Activated T-cell treated with anti-CD3 and anti-CD28 coated beads for 48 hours (primary cell): ENCODE results near the gene SERPINB10.
"Not testable (repeated sequence)": the region's sequence is repeated elsewhere in the genome, so short reads cannot be mapped to it uniquely, and the experiment has no call there.

Experiments used
- DNase-seq: peaks from one replicate; pipeline ENCODE4 v3.0.0-alpha.2; 2020; ENCODE audit warnings: low read depth

SERPINB10 gene

DNA sequence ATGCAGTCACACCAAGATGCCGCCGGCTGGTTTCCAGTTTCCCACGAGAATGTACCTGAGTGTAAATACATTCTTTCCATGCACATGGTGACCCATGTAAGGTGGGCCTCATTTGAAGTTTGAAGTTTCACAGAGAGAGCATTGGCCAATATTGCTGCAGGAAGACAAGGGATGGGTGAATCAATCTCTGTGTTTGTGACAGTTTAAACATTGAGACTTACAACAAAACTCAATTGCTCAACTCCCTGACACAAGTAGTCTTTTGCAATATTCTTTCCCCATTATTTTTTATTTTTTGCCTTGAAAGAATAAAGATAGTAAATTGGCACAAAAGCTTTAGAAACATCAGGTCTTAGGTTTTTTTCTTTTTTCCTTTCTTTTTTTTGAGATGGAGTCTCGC, 15.2 kb upstream of the SERPINB10 start:
- DNase-seq, result no peak

DNA sequence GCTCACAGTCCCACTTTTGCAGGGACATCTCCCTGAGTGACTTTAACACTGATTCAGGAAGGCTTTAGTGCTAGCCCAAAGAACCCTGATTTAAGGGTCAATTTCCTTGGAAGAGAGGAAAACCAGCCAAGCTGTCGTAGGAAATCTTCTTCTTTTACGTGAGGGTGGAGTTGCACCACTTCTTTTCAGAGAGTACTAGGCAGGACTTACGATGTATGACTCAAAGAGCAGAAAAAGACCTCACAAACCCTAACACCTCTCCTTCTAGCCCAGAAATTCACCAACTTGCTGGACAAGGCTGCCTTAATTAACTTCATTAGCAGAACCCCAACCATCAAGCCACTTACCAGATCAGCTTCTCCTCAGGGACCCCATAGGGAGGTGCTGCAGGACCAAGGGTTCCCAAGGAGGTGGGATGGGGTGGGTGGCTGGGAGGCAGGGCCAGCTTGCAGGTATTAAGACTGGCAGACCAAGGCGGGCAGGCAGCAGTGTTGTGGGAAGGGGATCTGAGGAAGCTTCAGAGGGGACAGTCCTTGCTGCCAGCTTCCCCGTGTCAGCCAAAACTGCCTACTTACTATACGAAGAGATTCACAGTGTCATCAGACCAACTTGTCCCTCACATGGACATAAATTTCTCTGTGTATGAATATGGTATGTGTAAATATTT, 13.5 kb upstream of the SERPINB10 start:
- no peak for DNase-seq

- no peak for DNase-seq
These were observed 12.6 kb upstream of the SERPINB10 start for GRCh38 chr18:63895190-63895589.

GRCh38 chr18:63897072-63897471, 10.7 kb upstream of the SERPINB10 start:
- no peak for DNase-seq

GRCh38 chr18:63899206-63899605, 8.6 kb upstream of the SERPINB10 start:
- DNase-seq, result no peak

DNA sequence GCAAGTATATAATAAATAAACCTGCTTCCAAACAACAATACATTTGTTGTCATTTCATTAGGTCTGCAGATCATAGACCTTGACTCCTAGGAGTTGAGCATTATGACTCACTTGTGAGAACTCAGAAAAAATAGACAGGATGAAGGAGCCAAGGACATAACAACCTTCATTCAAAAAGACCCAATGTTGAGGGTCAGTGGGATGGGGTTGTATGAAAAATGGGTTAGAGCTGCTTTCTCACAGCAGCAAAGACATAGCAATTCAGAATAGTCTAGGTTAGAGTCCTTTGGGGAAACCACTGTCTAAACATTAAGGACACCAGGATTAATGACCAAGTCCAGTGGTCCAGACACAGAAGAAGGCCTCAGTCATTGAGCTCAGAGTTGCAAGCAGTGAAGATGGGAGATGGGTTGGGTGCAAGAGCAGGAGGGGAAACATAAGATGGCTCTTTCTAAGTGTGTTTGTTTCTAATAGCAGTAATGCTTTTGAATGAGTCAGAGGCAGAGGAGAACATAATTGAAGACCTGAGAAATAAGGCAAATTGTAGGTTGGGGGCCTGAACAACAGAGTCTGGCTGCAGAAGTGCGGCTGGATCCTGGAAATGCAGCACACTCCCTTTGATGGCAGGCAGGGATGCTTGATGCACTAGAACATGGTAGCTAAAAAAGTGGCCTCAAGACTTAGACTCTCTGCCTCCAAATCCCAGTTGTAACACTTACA, 3.7 kb upstream of the SERPINB10 start:
- DNase-seq, result no peak

DNA sequence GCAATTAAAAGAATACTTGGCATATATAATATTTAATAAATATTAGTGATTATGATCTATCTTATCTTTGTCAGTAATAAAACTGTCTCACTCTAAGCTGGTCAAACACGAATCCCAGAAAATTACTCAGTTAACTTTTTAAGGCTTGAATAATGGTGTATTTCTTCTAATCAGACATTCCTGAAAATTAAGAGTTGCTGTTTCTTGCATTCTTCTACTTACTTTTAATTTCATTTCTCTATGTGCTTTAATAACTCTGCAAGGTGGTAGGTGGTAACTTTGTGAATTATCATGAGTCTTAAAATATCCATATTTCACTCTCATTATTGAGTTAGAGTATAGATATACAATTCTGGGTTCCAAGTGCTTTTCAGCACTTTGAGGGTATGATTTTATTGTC, 3.1 kb upstream of the SERPINB10 start:
- DNase-seq, result no peak

GRCh38 chr18:63905361-63905760, 2.4 kb upstream of the SERPINB10 start:
- no peak for DNase-seq

- DNase-seq, result no peak
These were observed 1.7 kb upstream of the SERPINB10 start for GRCh38 chr18:63906056-63906455.

- DNase-seq, result no peak
These were observed 1.1 kb downstream of the SERPINB10 start for GRCh38 chr18:63908858-63909257.

DNA sequence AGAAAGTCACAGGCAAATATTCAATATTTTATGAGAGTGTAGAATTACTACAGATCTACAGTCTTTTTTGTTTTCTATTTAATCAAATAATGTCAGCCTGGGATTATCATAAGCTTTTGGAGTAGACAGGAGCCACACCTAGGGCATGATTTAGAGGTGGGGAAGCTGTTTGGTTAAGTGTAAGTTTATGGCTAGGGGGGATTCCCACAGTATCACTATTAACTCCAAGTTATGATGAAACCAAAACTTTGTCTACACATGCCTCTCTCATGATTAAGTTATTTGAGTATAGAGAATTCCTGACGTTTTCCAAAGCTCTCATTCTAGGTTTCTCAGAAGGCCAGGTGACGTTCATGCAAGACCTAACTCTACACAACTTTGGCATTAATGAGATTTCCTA, 2.1 kb downstream of the SERPINB10 start:
- no peak for DNase-seq

DNA sequence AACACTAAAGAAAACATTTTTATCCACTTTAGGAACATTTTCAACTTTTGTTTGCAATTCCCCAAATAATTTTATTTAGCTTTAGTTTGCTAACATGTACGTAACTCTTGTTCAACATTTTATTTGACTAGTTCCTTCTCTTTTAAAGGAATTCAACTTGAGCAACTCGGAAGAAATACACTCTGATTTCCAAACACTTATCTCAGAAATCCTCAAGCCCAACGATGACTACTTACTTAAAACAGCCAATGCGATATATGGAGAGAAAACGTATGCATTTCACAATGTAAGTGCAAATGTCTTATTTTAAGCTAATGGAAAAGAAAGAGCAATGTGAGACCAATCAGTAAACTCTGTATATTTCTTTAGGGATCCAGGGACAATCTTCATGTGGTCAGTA, 10.1 kb downstream of the SERPINB10 start:
- no peak for DNase-seq

DNA sequence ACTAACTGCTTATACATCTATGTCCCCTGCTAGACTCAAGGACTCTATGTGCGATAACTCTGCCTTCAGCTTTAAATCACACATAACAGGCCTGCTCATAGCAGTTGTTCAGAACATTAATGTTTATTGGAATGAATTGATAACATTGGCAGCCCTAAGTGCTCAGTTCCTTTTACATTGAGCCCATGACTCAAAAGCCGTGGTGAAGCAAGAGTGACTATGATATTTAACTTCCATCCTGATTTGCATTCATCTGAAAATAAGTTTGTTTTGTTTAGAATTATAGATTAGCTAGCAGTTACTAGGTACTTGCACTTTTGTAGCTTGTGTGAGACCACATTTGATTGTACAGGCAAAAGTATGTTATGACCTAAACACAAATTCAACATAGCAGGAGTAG, 14.3 kb downstream of the SERPINB10 start:
- DNase-seq, result no peak

- DNase-seq, result no peak
These were observed 16.8 kb downstream of the SERPINB10 start for GRCh38 chr18:63924551-63924950.

DNA sequence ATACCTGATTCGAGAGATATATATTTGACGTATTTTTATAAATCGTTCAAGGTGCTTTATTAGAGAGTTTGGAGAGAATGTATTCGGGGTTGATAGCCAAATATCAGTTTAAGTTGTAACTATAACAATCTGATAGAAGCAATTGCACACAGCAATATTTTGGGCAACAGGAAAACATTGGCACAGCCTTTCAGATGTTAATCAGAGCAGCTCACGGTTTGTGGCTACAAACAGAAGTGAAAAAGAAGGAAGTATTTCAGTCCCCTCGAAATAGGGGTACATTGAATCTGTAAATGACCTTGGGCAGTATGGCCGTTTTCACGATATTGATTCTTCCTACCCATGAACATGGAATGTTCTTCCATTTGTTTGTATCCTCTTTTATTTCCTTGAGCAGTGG, 20.6 kb downstream of the SERPINB10 start:
- no peak for DNase-seq

- DNase-seq, result not testable (repeated sequence)
These were observed 21.6 kb downstream of the SERPINB10 start for GRCh38 chr18:63929369-63929768.

- no peak for DNase-seq
These were observed 23.1 kb downstream of the SERPINB10 start for GRCh38 chr18:63930773-63931354.

- DNase-seq, result peak; percentile 52
These were observed 28.6 kb downstream of the SERPINB10 start for GRCh38 chr18:63936156-63936931.

GRCh38 chr18:63936932-63937393, 29.2 kb downstream of the SERPINB10 start:
- no peak for DNase-seq

GRCh38 chr18:63940008-63940407, 32.2 kb downstream of the SERPINB10 start:
- DNase-seq, result no peak

DNA sequence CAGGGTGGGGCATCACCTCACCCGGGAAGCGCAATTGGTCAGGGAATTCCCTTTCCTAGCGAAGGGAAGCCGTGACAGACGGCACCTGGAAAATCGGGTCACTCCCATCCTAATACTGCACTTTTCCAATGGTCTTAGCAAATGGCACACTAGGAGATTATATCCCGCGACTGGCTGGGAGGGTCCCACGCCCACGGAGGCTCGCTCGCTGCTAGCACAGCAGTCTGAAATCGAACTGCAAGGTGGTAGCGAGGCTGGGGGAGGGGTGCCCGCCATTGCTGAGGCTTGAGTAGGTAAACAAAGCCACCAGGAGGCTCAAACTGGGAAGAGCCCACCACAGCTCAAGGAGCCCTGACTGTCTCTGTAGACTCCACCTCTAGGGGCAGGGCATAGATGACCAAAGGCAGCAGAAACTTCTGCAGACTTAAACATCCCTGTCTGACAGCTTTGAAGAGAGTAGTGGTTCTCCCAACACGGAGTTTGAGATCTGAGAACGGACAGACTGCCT, 32.8 kb downstream of the SERPINB10 start:
- not testable (repeated sequence) for DNase-seq

GRCh38 chr18:63947051-63947790, 39.5 kb downstream of the SERPINB10 start:
- DNase-seq, result no peak
